IPS-18a (cell line): Measurements from ENCODE around the gene FOXO6.

Experiments used
- H3K27ac ChIP-seq: one replicate; pipeline ENCODE4 v1.5.1; 2013; ENCODE audit warnings: low read length
- H3K27me3 ChIP-seq: one replicate; pipeline ENCODE4 v1.6.1; 2013; ENCODE audit warnings: mild to moderate bottlenecking, low read length; ENCODE audit not compliant: control insufficient read depth, insufficient read depth
- H3K36me3 ChIP-seq: one replicate; pipeline ENCODE4 v1.6.1; 2013; ENCODE audit warnings: low read depth, low read length; ENCODE audit not compliant: control insufficient read depth
- H3K4me1 ChIP-seq: one replicate; pipeline ENCODE4 v1.6.1; 2013; ENCODE audit warnings: low read depth, low read length; ENCODE audit not compliant: control insufficient read depth
- H3K4me3 ChIP-seq: one replicate; pipeline ENCODE4 v1.5.1; 2013; ENCODE audit warnings: low read length
- H3K9ac ChIP-seq: one replicate; pipeline ENCODE4 v1.6.1; 2013; ENCODE audit warnings: mild to moderate bottlenecking, low read length, moderate library complexity
- H3K9me3 ChIP-seq: one replicate; pipeline ENCODE4 v1.6.1; 2013; ENCODE audit warnings: low read depth, low read length; ENCODE audit not compliant: control insufficient read depth

The FOXO6 gene

GRCh38 chr1:41426201-41426890, 65.1 kb downstream of the FOXO6 start:
- no peaks in the 10 kb centered on the region for H3K27me3 ChIP-seq
- no peaks in the 10 kb centered on the region for H3K9me3 ChIP-seq
- no peaks in the 10 kb centered on the region for H3K36me3 ChIP-seq
- H3K4me1 ChIP-seq: no peaks in the 10 kb centered on the region
- no peak overlapping the region for H3K9ac ChIP-seq
- no peak overlapping the region for H3K27ac ChIP-seq
- H3K4me3 ChIP-seq: no peak overlapping the region

GRCh38 chr1:41427122-41427913, 66.1 kb downstream of the FOXO6 start:
- H3K36me3 ChIP-seq: no peaks in the 10 kb centered on the region
- H3K9me3 ChIP-seq: no peaks in the 10 kb centered on the region
- no peak overlapping the region for H3K9ac ChIP-seq
- no peak overlapping the region for H3K4me3 ChIP-seq
- no peak overlapping the region for H3K27ac ChIP-seq
- H3K27me3 ChIP-seq: no peaks in the 10 kb centered on the region
- no peaks in the 10 kb centered on the region for H3K4me1 ChIP-seq

GRCh38 chr1:41427916-41428737, 66.9 kb downstream of the FOXO6 start:
- Histone ChIP-seq H3K9ac (no peak overlapping the region), H3K27ac (no peak overlapping the region), H3K4me3 (no peak overlapping the region), H3K4me1 (peaks cover 2% of the 10 kb centered on the region), H3K9me3 (no peaks in the 10 kb centered on the region), H3K36me3 (no peaks in the 10 kb centered on the region), H3K27me3 (no peaks in the 10 kb centered on the region)

GRCh38 chr1:41428738-41429640, 67.8 kb downstream of the FOXO6 start:
- no peak overlapping the region for H3K27ac ChIP-seq

GRCh38 chr1:41429641-41430035, 68.4 kb downstream of the FOXO6 start:
- peaks cover 3% of the 10 kb centered on the region for H3K4me1 ChIP-seq
- H3K9me3 ChIP-seq: no peaks in the 10 kb centered on the region
- no peak overlapping the region for H3K9ac ChIP-seq
- H3K27ac ChIP-seq: no peak overlapping the region
- no peaks in the 10 kb centered on the region for H3K27me3 ChIP-seq
- H3K36me3 ChIP-seq: no peaks in the 10 kb centered on the region
- no peak overlapping the region for H3K4me3 ChIP-seq

More at GRCh38 chr1:41428738-41429640, 67.8 kb downstream of the FOXO6 start:
- H3K9ac ChIP-seq: no peak overlapping the region
- no peaks in the 10 kb centered on the region for H3K27me3 ChIP-seq
- no peak overlapping the region for H3K4me3 ChIP-seq
- no peaks in the 10 kb centered on the region for H3K36me3 ChIP-seq
- no peaks in the 10 kb centered on the region for H3K9me3 ChIP-seq
- peaks cover 3% of the 10 kb centered on the region for H3K4me1 ChIP-seq

- H3K36me3 ChIP-seq: no peaks in the 10 kb centered on the region
- H3K9me3 ChIP-seq: no peaks in the 10 kb centered on the region
- no peak overlapping the region for H3K4me3 ChIP-seq
- H3K9ac ChIP-seq: no peak overlapping the region
- H3K27me3 ChIP-seq: no peaks in the 10 kb centered on the region
- peaks cover 3% of the 10 kb centered on the region for H3K4me1 ChIP-seq
- H3K27ac ChIP-seq: no peak overlapping the region
Observed at GRCh38 chr1:41430069-41430468, 68.8 kb downstream of the FOXO6 start.

- Histone ChIP-seq H3K4me1 (peaks cover 3% of the 10 kb centered on the region), H3K9ac (no peak overlapping the region), H3K36me3 (no peaks in the 10 kb centered on the region), H3K4me3 (no peak overlapping the region), H3K27me3 (no peaks in the 10 kb centered on the region), H3K27ac (no peak overlapping the region), H3K9me3 (no peaks in the 10 kb centered on the region)
Observed at GRCh38 chr1:41430582-41430981, 69.3 kb downstream of the FOXO6 start.

- Histone ChIP-seq H3K4me1 (peaks cover 13% of the 10 kb centered on the region), H3K4me3 (no peak overlapping the region), H3K27me3 (no peaks in the 10 kb centered on the region), H3K9me3 (no peaks in the 10 kb centered on the region), H3K36me3 (no peaks in the 10 kb centered on the region), H3K9ac (no peak overlapping the region), H3K27ac (no peak overlapping the region)
Observed at GRCh38 chr1:41431490-41432350, 70.5 kb downstream of the FOXO6 start.
